Liver (tissue), 9 donors: ENCODE results near the gene TMEM91. TPM values are rescaled to one million over a fixed set of nuclear protein-coding genes. Genes with fewer than 3 reads are reported as not detected.
A peak's percentile ranks its signal among the peaks of the same experiment; 100 is the strongest.
"Not testable (repeated sequence)": the region's sequence is repeated elsewhere in the genome, so short reads cannot be mapped to it uniquely, and the experiment has no call there.

Source experiments
- DNase-seq: peaks from one replicate; pipeline ENCODE4 v3.0.0-alpha.2; 2017; ENCODE audit warnings: low spot score
- H3K27ac ChIP-seq, 2 donors: one replicate each; pipeline ENCODE4 v1.7.0; 2013; ENCODE audit warnings: inconsistent platforms in 2 of 2, low read length in 2 of 2, control low read depth in 1 of 2, low read depth in 1 of 2, mild to moderate bottlenecking in 1 of 2
- H3K27me3 ChIP-seq, 4 donors: one replicate each; pipeline versions ENCODE4 v1.6.1 to v1.7.0; 2013; ENCODE audit warnings: low read length in 3 of 4, inconsistent platforms in 1 of 4, mild to moderate bottlenecking in 1 of 4, moderate library complexity in 1 of 4; ENCODE audit not compliant: control insufficient read depth in 4 of 4, insufficient read depth in 4 of 4
- H3K36me3 ChIP-seq, 4 donors: one replicate each; pipeline versions ENCODE4 v1.6.1 to v1.7.0; 2013; ENCODE audit warnings: low read length in 3 of 4, mild to moderate bottlenecking in 3 of 4, low read depth in 1 of 4, moderate library complexity in 1 of 4; ENCODE audit not compliant: control insufficient read depth in 4 of 4, insufficient read depth in 3 of 4
- H3K4me1 ChIP-seq, 4 donors: one replicate each; pipeline versions ENCODE4 v1.6.1 to v1.7.0; 2013; ENCODE audit warnings: low read length in 3 of 4, mild to moderate bottlenecking in 3 of 4, moderate library complexity in 1 of 4; ENCODE audit not compliant: control insufficient read depth in 4 of 4, insufficient read depth in 4 of 4
- H3K4me3 ChIP-seq, 3 donors: one replicate each; pipeline versions ENCODE4 v1.6.1 to v1.7.0; 2013; ENCODE audit warnings: low read length in 3 of 3, control low read depth in 1 of 3, low read depth in 1 of 3, mild to moderate bottlenecking in 1 of 3
- H3K9ac ChIP-seq, 2 donors: one replicate each; pipeline ENCODE4 v1.7.0; 2013; ENCODE audit warnings: low read length in 2 of 2, mild to moderate bottlenecking in 2 of 2, moderate library complexity in 2 of 2, control low read depth in 1 of 2, low read depth in 1 of 2
- H3K9me3 ChIP-seq, 4 donors: one replicate each; pipeline versions ENCODE4 v1.6.1 to v1.7.0; 2013; ENCODE audit warnings: low read length in 3 of 4; ENCODE audit not compliant: control insufficient read depth in 4 of 4
- FOXA2 ChIP-seq: IDR thresholded peaks from 2 replicates; pipeline ENCODE4 v1.6.1; 2016; ENCODE audit warnings: antibody characterized with exemption
- JUND ChIP-seq, 2 donors: IDR thresholded peaks; 2 replicates each; pipeline ENCODE4 v1.6.1; 2016; ENCODE audit warnings: antibody characterized with exemption in 2 of 2
- RAD21 ChIP-seq, 2 donors: IDR thresholded peaks; 2 replicates each; pipeline ENCODE4 v1.6.1; 2016; ENCODE audit warnings: antibody characterized with exemption in 2 of 2, mild to moderate bottlenecking in 2 of 2
- WGBS: extraction: QIAGEN DNeasy Blood & Tissue Kit; methylation state at CpG from one replicate; pipeline ENCODE4 v1.1.7; 2013; 5-methylcytosine and 5-hydroxymethylcytosine counted together
- polyA plus RNA-seq, 2 donors: library from polyadenylated mRNA; stranded (reverse) in 1 of 2; unstranded in 1 of 2; fragments of 200-250 nt in 1 of 2; fragments of >200 nt in 1 of 2; fragmentation: Nextera tagmentation in 1 of 2; extraction: Ambion mirVana in 1 of 2; gene quantifications; one replicate each; pipeline versions ENCODE4 v1.2.1 to v1.2.3, GENCODE V29; 2013 to 2015
- total RNA-seq, 2 donors: library from RNA; depleted of rRNA; stranded (reverse); fragments of >200 nt; gene quantifications; one replicate each; pipeline ENCODE4 v1.2.3, GENCODE V29; 2014
- TF ChIP-seq, protein P1 (sequence below): IDR thresholded peaks from 2 replicates; pipeline ENCODE4 v1.6.1; 2016; ENCODE audit warnings: antibody characterized with exemption, mild to moderate bottlenecking
- TF ChIP-seq, protein P2 (sequence below): IDR thresholded peaks from 2 replicates; pipeline ENCODE4 v1.6.1; 2016; ENCODE audit warnings: antibody characterized with exemption
- donor health status: healthy.
- donor health status: healthy.
- donor health status: healthy.
- donor health status: healthy.
- donor health status: healthy.

Gene TMEM91
- total and polyA plus RNA-seq, 4 donors: 1.6 to 4.0 (median 2.9) TPM

DNA sequence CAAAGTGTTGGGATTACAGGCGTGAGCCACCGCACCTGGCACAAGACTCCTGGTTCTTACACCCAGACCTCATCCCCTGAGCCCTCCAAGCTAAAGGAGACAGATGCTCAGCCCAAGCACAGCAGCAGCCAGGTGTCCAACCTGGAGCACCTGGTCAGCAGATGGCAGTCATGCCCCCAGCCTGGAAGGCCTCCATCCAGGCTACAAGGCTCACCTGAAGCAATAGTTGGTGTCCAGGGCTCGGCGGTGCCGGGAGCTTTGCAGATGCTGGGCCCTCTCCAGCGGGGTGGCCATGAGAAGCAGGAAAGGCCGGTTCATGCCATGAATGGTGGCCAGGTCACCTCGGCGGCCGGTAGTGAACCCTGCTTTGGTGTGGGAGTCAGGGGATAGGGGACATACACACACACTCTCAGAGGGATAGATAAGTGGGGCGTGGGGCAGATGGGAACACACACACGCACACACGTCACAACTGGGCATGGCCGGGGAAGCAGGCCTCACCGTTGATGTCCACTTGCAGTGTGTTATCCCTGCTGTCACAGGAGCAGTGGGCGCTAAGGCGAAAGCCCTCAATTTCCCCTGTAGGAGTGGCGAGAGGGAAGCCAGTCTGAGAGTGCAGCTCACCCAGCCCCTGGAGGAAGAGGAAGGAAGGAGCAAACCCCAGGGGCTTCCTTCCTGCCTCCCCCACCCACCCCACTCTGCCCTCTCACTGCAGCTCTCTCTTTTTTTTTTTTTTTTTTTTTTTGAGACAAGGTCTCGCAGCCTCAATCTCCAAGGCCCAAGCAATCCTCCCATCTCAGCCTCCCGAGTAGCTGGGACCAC, 34.5 kb upstream of the TMEM91 start:
- no peak overlapping the region for H3K9ac ChIP-seq
- DNase-seq: no peak
- peaks cover 2 to 4% (median 3%) of the 10 kb centered on the region in 4 donors for H3K36me3 ChIP-seq

DNA sequence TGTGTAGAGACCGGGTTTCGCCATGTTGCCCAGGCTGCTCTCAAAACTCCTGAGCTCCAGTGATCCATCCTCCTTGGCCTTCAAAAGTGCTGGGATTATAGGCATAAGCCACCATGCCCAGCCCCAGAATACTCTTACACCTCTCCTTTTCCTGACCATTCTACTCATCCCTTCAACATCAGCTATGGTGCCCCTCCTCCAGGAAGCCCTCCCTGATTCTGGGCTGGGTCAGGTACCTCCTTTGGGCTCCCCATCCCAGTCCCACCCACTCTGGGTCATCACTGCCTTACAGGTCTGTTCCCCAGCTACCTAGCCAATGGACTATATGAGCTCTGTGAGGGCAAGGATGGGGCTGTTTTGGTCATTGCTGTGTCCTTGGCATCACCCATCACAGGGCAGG, 32.2 kb upstream of the TMEM91 start:
- H3K36me3 ChIP-seq: peaks cover 2 to 4% (median 3%) of the 10 kb centered on the region in 4 donors
- H3K27me3 ChIP-seq: no peaks in the 10 kb centered on the region
- WGBS: over 99% methylated on average over 2 of the region's 2 CpGs
- H3K27ac ChIP-seq: no peak overlapping the region
- TF ChIP-seq FOXA2 (no peak), JUND (IDR thresholded peaks at IDR 0.05) (no peak)
- TF ChIP-seq, protein P1, sequence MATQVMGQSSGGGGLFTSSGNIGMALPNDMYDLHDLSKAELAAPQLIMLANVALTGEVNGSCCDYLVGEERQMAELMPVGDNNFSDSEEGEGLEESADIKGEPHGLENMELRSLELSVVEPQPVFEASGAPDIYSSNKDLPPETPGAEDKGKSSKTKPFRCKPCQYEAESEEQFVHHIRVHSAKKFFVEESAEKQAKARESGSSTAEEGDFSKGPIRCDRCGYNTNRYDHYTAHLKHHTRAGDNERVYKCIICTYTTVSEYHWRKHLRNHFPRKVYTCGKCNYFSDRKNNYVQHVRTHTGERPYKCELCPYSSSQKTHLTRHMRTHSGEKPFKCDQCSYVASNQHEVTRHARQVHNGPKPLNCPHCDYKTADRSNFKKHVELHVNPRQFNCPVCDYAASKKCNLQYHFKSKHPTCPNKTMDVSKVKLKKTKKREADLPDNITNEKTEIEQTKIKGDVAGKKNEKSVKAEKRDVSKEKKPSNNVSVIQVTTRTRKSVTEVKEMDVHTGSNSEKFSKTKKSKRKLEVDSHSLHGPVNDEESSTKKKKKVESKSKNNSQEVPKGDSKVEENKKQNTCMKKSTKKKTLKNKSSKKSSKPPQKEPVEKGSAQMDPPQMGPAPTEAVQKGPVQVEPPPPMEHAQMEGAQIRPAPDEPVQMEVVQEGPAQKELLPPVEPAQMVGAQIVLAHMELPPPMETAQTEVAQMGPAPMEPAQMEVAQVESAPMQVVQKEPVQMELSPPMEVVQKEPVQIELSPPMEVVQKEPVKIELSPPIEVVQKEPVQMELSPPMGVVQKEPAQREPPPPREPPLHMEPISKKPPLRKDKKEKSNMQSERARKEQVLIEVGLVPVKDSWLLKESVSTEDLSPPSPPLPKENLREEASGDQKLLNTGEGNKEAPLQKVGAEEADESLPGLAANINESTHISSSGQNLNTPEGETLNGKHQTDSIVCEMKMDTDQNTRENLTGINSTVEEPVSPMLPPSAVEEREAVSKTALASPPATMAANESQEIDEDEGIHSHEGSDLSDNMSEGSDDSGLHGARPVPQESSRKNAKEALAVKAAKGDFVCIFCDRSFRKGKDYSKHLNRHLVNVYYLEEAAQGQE: no peak
- H3K9me3 ChIP-seq: no peaks in the 10 kb centered on the region
- no peak for DNase-seq
- H3K4me1 ChIP-seq: peaks cover 0 to 3% (median 0%) of the 10 kb centered on the region in 4 donors
- no peak overlapping the region for H3K4me3 ChIP-seq
- no peak overlapping the region for H3K9ac ChIP-seq

More for the DNA sequence above, 34.5 kb upstream of the TMEM91 start:
- H3K9me3 ChIP-seq: no peaks in the 10 kb centered on the region
- TF ChIP-seq, protein P2, sequence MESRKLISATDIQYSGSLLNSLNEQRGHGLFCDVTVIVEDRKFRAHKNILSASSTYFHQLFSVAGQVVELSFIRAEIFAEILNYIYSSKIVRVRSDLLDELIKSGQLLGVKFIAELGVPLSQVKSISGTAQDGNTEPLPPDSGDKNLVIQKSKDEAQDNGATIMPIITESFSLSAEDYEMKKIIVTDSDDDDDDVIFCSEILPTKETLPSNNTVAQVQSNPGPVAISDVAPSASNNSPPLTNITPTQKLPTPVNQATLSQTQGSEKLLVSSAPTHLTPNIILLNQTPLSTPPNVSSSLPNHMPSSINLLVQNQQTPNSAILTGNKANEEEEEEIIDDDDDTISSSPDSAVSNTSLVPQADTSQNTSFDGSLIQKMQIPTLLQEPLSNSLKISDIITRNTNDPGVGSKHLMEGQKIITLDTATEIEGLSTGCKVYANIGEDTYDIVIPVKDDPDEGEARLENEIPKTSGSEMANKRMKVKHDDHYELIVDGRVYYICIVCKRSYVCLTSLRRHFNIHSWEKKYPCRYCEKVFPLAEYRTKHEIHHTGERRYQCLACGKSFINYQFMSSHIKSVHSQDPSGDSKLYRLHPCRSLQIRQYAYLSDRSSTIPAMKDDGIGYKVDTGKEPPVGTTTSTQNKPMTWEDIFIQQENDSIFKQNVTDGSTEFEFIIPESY: no peak
- TF ChIP-seq RAD21 (IDR thresholded peaks at IDR 0.05): peak; percentile 14 to 39
- H3K4me3 ChIP-seq: no peak overlapping the region
- 76% methylated on average over 20 of the region's 20 CpGs for WGBS
- no peaks in the 10 kb centered on the region for H3K4me1 ChIP-seq
- H3K27me3 ChIP-seq: no peaks in the 10 kb centered on the region
- H3K27ac ChIP-seq: no peak overlapping the region

DNA sequence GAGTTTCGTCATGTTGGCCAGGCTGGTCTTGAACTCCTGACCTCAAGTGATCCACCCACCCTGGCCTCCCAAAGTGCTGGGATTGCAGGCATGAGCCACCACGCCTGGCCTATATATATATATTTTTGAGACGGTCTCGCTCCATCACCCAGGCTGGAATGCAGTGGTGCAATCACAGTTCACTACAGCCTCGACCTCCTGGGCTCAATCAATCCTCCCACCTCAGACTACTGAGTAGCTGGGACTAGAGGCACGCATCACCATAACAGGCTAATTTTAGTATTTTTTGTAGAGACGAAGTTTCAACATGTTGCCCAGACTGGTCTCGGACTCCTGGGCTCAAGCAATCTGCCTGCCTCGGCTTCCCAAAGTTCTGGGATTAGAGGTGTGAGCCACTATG, 29.4 kb upstream of the TMEM91 start:
- H3K4me1 ChIP-seq: peaks cover 0 to 19% (median 7%) of the 10 kb centered on the region in 4 donors
- DNase-seq, H3K4me3 ChIP-seq, H3K27me3 ChIP-seq, H3K9ac ChIP-seq, H3K36me3 ChIP-seq, H3K9me3 ChIP-seq, H3K27ac ChIP-seq: not testable (repeated sequence)
- WGBS: 90% methylated on average over 9 of the region's 9 CpGs
